HG02588 (cell line): ENCODE data around the gene NPY5R.

ENCODE experiments used
- ATAC-seq: cut with Tn5 transposase; IDR thresholded peaks from one replicate; pipeline ENCODE4 v1.9.1; 2021; ENCODE audit warnings: mild to moderate bottlenecking, moderate library complexity; ENCODE audit not compliant: unreplicated experiment

Gene NPY5R

GRCh38 chr4:163384434-163384833 is 40.7 kb downstream of the NPY5R start:
- no peak for ATAC-seq

DNA sequence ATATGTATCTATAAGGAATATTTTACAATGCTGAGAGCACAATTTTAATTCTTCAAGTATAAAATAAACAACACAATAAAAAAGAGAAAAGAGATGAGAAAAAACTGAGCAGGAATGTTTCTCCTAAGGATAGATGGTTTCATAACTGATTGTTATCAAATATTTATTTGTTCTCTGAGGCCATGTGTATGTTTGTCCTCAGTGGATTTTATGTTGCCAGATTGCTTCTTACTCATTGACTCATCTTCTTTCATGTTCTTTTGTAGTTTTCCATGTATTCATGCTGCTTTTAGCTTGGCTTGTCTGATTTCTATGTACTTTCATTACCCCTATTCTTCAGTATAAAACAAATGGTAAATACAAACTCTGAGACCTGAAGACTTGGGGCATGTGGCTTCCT is 41.2 kb downstream of the NPY5R start:
- no peak for ATAC-seq

- ATAC-seq: no peak
These were observed 41.8 kb downstream of the NPY5R start for GRCh38 chr4:163385466-163385865.

DNA sequence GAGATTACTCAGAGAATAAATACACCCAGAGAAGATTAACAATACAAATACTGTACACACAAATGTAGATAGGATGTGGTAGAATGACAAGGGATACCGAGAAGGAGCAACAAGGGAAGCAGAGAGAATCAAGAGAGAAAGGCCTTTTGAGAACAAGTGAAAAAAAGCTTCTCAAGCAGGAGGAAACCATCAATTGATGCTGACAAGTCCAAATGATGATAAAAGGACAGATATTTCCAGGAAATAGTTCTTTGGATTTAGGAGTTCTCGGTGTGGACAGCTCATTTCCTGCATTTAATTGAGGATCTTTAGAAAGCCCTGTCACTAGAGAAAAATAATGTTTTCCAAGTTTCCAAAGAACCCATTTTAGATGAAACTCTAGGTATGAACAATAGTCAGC is 48.1 kb downstream of the NPY5R start:
- no peak for ATAC-seq

DNA sequence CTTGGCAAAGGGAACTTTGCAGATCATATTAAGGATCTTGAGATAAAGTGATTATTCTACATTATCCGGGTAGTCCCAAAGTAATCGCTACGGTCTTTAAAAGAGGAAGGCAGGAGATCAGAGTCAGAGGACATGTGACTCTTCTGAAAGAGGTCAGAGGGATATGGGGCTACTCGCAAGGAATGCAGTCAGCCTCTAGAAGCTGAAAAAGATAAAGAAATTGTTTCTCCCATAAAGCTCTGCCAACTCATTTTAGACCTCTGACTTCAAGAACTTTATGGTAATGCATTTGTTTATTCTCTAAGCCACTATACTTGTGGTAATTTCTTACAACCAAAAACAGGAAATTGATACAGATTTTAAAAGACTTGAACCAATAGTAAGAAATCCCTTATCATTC is 48.6 kb downstream of the NPY5R start:
- ATAC-seq: no peak

GRCh38 chr4:163393471-163393870 is 49.8 kb downstream of the NPY5R start:
- no peak for ATAC-seq

DNA sequence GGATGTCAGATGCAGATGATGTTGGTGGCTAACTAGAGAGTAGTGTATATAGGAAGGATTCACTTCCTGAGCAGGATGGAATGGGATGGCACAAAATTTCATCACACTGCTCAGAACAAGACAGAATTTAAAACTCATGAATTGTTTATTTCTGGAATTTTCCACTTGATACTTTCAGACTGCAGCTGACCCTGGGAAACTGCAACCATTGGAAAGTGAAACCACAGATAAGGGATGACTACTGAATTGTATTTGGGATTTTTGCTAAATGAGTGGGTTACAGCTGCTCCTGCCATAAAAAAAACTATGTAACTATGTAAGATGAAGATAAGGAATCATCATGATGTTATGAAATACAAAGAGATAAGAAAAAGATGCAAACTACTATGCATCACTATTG is 51.4 kb downstream of the NPY5R start:
- ATAC-seq: no peak

DNA sequence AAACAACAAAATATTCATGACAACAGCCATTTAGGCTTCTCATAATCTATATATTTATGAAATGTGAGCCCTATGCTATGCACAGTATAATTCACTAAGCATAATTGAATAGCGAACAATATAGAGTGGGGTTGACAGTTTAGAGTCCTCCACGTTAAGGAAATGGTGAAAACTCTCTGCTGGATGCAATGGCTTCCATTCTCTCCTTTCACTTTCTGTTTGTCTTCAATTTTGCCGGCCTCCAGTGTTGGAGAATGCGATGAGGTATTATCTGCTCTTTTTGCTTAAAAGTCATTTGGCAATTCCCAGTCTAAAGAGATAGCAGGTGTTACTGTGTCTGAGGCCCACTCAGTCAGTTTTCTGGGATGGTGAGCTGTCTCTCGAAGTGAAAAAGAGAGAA is 52.1 kb downstream of the NPY5R start:
- no peak for ATAC-seq

DNA sequence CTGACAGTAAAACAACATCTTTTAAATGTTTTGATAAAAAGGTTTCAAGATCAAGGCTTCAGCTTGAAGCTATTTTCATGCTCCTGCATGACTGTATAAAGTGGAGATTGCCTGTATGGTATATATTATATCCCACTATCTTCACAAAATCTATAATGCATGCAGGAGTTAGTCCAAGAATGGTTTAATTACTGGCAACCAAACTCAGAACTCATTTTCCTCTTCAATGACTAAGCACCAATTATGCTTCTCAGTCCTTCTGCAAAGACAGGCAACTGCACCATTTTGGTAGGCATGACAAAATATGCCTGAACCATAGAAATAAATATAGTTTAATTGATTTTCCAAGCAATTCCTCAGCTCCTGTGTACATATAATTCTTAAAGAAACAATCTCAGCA is 54.5 kb downstream of the NPY5R start:
- no peak for ATAC-seq

DNA sequence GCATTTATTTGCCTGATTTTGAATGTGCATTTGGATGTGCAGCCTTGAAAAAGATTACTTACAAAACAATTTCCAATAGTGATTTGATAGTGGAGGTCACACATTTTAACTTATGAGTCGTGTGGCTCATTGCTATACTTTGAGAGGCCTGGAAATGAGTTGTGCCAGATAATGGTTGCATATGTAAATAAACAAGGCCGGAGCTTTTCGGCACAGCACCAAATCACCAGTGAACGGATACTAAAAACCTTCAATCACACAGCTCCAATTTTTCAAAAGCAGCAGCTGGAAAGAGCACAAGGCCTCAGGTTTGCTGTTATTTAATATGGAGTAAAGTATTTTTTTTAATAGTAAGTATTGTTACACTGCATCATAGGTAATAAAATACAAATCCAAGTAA is 57.2 kb downstream of the NPY5R start:
- ATAC-seq: no peak
